ENCODE measurements around the gene CSNK1D. TPM values are rescaled to one million over a fixed set of nuclear protein-coding genes. Genes with fewer than 3 reads are reported as not detected.
A peak's percentile ranks its signal among the peaks of the same experiment; 100 is the strongest.

CSNK1D gene
- total RNA-seq, 1 donor from 2014 or later = 58.9 TPM

DNA sequence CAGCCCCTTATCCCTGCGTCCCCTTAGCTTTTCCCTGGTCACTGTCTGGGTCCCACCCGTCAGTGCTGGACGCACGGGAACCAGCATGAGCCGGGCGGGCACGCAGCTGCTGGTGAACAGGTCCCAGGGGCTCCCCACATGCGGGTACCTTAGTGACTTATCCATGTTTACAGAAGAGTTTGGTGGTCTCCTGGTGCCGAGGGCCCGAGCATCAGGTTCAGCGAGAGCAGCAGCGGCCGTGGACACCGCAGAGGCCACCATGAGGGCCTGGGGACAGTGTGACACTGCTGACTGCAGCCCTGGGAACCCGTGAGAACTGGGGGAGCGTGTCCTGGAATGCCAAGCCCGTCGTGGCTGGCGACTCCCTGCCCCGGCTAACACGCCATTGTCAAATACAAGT is 37.4 kb upstream of the CSNK1D start:
- DNase-seq (ENCODE audit: low read depth, low spot score) = no peak

DNA sequence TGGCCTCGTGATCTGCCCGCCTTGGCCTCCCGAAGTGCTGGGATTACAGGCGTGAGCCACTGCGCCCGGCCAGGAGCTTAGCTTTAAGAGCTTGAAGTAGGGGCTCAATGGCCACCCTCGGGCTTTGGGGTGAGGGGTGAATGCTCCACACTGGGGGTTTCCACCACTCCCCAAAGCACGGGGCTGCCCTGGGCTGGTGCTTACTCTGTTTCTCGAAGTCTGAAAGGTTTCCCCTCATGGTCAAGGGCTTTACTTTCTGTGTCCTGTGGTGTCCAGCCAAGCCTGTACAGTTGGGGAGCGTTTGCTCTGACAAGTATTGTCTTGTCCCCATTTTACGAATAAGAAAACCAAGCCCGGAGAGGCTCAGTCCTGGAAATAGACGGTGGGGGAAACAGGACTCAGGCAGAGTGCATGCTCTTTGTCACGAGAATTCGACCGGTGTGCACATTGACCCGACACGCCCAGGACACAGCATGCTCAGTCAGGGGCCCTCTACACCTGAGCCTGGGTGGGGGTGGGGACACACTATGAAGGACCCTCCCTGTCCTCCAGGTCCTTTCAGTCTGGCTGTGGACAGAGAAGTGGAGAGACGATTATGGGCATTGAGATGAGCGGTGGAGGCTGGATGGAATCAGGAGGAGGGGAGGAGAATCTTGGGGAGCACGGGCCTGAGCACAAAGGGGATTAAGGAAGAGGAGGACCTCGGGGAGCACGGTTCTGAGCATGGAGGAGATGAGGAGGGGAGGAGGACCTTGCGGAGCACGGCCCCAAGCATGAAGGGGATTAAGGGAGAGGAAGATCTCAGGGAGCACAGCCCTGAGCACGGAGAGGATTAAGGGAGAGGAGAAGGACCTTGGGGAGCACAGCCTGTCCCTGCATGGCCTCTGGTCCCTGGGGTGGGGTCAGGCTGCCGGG is 36.4 kb upstream of the CSNK1D start:
- DNase-seq (ENCODE audit: low read depth, low spot score) = no peak

DNA sequence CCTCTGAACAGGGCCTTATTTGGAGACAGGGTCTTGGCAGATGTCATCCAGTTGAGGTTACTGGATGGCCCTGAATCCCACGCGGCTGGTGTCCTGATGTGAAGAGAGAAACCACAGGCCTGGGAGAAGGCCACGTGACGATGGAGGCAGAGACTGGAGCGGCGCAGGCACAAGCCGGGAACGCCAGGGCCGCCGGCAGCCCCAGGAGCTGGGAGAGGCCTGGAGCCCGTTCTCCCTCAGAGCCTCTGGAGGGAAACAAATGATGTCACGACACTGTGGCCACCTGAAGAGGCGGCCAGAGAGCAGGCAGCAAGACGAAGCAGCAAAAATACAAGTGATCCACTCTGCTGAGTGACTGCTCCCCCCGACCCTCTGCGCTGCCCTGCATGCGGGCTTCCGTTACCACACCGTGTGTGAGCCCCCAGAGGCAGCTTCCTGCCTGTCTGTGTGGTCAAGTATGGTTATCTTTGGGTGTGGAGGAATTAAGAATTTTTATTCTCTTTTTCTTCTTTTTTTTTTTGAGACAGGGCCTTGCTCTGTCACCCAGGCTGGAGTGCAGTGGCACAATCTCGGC is 32.3 kb upstream of the CSNK1D start:
- DNase-seq (ENCODE audit: low read depth, low spot score) = no peak

DNA sequence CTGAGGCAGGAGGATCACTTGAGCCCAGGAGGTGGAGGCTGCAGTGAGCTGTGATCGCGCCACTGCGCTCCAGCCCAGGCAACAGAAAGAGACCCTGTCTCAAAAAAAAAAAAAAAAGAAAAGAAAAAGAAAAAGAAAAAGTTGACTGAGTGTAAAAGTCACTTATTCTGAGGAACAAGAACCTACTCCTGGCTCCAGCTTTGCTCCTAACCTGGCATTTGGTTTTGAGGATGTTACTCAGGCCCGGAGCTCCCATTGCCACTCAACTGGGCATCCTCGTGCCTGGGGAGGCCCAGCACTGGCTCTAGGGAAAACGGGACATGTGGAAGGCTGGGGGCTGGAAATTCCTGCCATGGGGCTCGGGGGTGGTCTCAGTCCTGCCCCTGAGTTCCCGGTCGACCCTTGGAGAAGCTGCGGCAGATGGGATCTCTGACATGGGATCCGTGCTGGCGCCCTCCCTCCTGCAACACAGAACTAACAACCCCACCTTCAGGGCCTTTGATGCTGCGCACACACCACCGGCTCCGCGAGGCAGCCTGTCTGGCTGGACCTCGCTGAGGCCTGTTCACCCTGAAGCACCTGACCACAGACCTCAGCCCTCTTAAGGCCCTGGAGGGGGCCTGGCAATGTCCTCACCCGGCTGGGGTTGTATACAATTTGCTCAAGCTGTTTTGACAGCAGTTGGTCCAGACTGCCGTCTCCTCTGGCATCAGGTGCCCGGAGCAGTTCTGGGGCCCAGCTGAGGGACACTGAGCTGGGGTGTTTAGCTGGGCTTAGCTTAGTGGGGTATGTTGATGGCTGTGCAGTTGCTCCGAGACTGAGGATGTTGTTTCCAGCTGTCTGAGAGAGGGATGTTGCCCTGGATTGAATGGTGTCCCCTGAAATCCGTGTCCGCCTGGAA is 31.6 kb upstream of the CSNK1D start:
- no peak for DNase-seq (ENCODE audit: low read depth, low spot score)

DNA sequence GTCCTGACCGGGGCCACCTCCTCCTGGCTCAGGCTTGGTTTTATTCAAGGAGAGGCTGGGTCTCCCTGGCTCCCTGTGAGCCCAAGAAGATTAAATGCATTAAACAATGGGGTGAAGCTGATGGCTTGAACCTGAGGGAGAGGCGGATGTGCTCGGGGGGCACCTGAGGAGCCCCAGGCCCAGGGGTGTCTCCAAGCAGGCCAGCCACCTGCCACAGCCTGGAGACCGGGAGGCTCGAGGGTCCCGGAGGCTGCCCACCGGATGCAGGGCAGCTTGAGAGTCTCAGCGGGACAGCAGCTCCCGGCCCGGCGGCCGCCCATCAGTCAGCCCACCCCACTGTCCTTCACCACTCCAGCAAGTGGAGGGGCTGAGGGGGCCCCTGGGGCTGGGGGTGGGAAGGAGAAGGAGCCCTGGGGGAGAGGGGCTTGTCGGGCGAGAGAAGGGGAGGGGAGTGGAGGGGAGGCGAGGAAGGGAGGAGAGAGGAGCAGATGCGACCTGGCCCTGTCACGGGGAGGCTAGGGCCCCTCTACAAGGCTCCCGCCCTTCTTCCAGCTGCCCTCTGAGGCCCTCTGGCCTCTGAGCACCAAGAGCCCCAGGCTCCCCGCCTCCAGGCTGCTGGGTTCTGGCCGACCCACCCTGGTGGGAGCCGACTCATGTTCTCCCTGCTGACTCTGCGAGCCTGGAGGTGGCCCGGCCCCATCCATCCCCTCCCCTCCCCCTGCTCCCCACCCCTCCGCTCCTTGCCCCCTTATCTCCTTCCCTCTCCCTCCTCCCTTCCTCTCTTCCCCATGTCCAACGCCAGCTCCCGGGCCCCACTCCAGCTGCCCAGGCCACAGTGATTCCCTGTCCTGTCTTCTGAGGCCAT is 30.7 kb upstream of the CSNK1D start:
- DNase-seq (ENCODE audit: low read depth, low spot score) = no peak

DNA sequence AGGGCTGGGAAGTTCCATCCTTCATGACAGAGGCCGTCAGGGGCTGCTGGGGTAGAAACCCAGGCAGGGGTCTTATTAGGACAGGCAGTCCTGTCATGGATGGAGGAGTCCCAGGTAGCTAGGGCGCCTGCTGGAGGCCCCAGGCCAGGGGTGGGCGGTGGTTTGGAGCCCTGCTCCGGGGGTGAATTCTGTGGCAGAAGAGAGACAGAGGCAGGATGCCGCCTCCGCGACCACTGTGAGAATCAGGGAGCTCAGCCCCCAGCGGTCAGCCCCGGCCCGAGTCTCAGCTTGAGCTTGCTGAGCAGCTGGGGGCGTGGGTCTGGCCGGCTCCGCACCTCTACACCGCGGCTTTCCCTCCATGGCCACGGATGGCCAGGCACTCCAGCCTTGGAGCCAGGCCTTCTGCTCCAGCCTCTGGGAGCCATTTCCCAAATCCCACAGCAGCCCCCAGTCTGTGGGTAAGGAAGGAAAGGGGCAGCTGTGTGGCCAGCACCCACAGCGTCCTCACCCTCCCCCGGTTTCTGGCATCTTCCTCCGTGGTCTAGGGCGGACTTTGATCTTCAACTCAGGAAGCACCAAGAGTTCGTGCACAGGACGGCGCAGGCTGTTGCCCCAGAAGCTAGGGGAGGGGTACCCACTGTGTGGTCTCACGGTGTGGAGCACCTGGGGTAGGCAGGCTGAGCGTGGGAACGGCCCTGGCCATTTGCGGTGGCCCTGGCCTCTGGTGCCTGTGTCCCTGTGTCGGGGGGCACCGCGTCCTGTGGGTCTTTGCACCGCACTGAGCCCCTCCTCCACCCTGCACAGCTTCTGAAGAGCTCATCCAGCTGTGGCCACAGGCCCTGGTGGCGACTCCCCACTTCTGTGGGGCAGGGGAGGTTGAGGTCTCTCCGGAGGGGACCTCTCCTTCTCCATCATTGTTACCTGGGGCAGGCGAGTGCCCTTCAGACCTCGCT is 29.8 kb upstream of the CSNK1D start:
- DNase-seq (ENCODE audit: low read depth, low spot score) = no peak

DNA sequence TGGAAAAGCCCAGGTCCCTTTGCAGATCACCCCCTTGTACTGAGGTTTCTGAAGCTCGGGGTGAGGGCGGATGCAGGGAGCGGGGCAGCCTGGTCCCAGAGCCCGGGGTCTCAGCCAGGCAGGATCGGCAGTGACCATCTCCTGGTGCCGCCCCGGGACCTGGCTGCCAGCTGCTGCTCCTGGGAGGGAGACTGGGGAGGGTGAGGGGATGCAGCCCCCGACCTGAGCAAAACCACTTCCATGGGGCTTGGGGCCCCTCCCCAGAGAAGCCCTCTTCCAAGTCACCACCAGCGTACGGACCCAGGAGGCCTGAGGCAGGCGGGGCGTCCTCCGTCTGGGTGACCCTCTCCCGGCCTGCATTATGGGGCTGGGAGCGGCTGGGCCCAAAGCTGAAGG is 29.1 kb upstream of the CSNK1D start:
- DNase-seq (ENCODE audit: low read depth, low spot score) = no peak

DNA sequence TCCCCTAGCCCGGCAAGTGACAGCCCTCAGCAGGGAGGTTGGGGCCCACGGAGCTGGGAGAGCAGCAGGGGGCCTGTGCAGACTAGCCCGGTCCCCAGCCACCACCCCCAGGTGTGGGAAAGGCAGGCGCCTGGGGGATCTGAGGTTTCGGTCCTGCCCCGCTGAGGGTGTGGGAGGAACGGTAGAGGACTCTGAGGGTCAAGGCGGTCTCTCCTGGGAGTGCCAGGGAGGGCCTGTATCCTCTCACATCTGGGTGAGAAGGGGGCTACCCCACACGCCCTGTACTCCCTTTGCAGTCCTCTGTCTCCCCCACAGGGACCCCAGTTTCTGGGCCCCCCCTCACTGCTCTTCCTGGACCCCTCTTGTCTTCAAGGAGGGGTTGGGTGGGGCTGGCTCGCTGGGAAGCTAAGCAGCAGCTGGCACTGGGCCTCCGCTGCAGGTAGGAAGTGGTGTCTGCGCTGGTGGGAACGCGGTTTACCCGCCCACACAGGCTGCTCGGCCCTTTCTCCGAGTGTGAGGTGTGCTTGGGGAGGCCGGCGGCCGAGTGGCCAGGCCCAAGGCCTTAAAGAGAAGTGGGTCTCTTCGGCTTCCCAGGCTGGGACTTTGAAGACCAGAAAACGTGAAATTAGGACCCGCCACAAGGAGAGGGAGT is 28.5 kb upstream of the CSNK1D start:
- no peak for DNase-seq (ENCODE audit: low read depth, low spot score)

DNA sequence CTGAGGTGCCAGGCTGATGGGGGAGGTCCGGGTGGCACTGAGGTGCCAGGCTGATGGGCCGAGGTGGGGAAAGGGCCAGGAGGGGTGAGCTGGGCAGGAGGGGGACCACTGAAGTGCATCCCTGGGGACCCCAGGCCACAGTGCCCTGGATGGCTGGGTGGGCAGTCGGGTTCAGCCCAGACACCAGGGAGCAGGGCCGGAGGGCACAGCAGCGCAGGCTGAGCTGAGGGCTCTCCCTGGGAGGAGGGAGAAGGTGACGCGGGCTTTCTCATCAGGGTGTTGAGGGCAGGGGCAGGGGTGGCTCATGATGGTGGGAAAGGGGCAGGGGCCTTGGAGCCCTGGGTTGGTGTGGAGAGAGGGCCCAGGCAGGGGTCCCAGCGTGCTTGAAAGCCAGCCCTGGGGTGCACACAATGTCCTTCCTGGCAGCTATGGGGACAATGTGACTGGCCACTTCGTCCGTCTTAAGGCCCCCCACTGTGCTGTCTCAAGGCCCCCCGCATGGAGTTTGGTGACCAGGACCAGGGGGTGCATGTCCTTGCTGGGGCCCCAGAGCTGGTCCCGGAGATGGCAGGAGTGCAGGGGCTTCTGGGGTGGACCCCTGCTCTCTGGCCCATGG is 27.9 kb upstream of the CSNK1D start:
- DNase-seq (ENCODE audit: low read depth, low spot score) = no peak

DNA sequence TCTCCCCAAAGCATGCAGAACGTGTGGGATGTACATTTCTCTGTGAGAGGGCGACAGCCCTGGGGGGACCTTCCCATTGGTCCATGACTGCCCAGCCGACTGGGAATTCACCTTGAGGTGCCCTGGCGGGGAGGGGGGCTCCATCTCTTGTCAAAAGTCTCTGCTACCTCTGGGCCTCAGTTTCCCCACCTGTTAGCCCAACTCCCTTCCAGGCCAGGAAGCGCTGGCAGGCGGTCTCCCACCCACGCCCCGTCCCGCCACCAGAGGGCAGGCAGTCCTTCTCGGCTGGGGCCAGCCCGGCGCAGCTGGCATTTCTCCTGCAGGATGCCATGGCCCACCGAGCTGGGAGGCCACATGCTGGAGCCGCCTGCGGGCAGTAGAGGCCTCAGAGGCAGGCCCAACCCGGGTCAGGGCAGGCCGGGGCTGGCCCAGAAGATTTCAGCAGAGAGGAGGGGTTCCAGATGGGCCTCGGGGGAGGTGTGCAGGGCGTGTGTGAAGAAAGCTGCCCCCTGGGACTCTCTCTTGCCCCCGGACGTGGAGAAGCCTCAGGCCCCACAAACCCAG is 27.3 kb upstream of the CSNK1D start:
- DNase-seq (ENCODE audit: low read depth, low spot score) = no peak

DNA sequence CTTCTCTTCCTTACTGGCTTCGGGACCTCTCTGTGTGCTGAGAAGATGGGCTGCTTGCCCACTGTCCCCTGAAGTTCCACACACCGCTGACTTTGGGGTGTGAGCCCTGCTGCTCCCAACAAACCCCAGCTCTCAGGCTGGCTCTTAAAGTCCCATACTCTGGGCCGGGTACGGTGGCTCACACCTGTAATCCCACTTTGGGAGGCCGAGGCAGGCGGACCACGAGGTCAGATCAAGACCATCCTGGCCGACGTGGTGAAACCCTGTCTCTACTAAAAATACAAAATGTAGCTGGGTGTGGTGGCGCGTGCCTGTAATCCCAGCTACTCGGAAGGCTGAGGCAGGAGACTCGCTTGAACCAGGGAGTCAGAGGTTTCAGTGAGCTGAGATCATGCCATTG is 26.7 kb upstream of the CSNK1D start:
- no peak for DNase-seq (ENCODE audit: low read depth, low spot score)

DNA sequence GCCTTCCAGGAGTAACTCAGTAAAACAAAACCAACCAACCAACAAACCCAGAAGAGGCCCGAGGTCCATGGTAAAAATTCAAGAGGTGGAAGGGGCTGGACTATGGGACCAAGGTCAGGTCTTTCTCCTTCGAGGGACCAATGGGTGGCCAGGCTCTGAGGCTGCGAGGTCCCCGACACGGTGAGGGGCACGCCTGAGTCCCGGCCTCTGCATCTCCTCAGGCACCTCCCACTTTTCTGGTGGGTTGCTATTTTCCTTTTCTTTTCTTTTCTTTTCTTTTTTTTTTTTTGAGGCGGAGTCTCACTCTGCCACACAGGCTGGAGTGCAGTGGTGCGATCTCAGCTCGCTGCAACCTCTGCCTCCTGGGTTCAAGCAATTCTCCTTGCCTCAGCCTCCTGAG is 26.0 kb upstream of the CSNK1D start:
- no peak for DNase-seq (ENCODE audit: low read depth, low spot score)

DNA sequence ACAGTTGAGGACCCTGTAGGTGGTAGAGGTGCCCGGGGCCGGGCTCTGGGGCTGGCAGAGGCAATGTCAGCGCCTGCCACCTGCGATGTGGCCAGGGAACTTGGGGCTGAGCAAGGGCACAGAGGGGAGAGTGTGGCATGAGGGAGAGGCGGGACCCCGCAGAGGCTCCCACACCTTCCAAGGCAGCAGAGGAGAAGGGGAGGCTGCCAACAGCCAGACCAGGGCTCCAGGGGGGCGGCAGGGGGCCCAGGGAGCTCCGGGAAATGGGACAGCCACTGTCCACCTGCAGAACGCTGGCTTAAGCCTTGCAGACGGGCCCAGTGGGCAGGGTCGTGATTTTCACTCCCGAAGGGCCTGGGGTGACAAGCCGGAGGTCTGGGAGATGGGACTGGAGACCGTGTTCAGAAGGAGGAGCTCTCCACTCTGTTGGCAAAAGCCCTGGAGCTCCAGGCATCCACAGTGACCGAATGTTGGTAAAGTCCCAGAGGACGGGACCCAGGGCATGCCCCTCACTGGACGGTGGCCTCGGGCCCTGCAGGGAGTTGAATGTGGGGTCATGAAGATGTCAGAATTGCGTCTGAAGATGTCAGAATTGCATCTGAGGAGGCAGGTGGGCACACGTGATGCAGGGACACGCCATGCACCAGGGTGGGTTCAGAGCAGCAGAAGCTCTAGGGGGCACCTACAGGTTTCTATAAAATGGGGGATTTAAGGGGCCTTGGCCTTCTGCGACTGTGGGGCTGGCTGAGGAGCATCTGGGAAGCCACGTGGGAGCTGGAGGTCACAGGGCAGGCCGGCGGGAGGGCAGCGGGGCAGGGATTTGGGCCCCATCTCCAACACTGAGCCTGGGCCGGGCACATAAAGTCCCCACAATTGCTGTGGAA is 25.3 kb upstream of the CSNK1D start:
- no peak for DNase-seq (ENCODE audit: low read depth, low spot score)

DNA sequence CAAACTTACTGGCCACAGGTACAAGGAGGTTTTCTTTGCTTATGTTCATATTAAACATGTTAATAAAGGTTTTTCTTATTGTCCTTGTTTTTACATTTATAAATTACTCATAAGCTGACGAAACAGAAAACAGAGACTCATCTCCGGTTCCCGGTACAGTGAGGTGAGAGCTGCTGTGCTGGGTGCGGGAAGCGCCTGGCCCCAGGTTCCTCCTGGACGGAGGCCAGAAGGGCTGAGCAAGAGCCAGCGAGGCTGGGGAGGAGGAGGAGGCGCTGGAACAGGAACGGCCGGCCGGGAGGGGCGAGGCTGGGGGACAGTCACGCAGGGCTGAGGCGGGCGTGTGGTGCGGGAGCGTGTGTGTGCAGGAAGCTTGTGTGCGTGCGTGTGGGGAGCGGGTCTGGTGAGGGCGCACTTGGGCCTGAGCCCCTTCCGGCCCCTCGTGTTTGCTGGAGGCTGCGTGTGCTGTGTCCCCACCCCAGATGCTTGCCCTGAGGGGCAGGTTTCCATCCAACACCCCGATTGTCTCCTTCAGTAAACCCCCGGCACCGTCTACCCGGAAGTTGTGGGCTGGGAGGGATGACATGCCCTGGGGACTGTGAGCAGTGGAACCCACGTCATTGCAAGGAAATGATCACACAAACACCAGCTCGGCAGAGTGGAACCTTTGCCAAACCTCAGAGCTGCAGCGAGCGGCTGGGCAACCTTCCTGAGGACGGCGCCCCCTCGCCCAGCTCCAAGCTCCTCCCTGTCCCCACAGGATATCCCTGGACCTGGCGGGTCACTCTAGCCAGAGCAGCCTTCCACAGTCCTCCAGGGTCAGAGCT is 24.4 kb upstream of the CSNK1D start:
- DNase-seq (ENCODE audit: low read depth, low spot score) = peak; percentile 65

DNA sequence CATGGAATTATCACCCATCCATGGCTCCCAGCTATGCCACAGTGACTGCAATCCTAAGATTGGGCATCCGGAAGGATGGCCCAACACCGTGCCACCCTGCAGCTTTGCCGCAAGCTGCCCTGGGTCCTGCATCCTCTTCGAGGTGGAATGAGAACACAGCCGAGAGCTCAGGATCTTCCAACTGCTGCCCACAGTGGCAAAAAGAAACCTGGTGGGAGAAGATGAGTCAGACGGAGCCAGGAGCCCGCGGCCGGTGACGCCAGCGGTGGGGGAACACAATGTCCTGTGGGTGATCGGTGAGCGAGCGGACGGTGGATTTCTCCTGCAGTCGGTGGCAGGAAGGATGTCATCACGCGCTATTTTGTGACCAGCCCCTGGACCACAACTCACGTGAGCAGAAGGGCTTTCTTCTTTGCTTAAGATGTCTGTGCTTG is 23.8 kb upstream of the CSNK1D start:
- no peak for DNase-seq (ENCODE audit: low read depth, low spot score)

DNA sequence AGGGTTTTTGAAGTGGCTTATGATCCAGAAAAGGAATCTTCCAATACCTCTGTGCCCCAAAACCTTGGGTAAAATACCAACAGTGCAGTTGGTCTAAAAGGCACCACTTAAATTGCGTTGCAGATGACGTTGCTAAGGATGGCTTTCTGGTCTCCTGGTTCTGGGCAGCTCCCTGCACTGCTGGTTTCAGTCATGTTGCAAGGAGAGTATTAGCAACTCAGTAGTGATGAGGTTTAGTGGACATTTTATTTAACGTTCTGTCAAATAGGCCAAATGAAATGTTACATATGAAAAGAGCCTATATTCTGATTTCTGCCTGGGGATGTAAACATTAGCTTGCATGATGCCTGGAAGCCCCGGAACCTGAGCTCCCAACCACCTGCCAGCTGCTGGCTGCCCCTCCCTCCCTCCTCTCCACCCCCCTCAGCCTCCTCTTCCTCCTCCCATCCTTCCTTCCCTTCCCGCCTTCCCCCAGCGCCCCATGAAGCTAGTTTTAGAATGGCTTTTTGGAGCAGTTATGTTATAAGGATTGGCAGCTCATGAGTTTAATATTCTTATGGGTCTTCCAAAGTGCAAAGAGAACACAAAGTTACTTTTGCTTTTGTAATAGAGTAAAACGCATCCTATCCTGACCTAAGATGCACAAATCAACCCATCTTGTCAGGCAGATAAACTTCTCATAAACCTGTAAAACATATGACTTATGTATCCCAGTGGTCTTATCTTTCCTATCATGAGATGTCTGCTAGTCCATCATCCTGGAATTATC is 23.2 kb upstream of the CSNK1D start:
- DNase-seq (ENCODE audit: low read depth, low spot score) = no peak
